Kasumi-1 (cell line): ENCODE data around the gene TK1.

Experiments
- DNase-seq, 2 experiments: peaks; one replicate each; lab custom pipeline; 2025; lab: John Stamatoyannopoulos, UW

TK1 gene

DNA sequence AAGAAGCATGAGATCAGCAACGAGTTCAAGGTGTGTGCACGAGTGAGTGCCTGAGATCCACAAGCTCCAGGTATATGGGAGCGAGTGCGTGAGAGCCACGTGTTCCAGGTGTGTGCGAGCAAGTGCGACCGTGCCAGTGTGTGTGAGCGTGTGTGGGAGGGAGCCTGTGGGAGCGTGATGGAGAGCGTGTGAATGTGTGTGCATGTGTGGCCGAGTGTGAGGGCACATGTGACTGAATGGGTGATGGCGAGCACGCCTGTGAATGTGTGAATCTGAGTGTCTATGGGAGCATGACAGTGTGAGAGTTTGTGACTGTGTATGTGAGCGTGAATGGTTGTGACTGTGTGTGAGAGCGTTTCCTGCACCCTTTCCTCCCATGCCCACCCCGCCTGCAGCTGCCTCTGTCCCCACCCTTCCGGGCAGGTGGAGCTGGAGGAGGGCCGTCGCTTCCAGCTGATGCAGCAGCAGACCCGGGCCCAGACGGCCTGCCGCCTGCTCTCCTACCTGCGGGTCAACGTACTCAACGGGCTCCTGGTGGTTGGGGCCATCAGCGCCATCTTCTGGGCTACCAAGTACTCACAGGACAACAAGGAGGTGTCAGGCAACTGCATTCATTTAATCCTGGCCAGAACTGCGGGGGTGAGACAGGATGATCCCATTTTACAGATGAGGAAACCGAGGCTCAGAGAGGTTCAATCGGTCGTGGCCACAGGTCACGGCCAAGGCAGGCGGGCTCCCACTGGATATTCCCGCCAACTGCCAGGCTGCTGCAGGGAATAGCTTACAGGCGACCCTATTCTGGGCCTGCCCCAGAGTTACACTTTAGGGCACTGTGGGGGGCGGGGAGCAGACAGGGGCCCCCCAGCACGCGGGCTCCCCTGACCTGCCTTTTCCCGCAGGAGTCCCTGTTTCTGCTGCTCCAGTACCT is 52.6 kb downstream of the TK1 start:
- peak; percentile 81 to 88 for DNase-seq

DNA sequence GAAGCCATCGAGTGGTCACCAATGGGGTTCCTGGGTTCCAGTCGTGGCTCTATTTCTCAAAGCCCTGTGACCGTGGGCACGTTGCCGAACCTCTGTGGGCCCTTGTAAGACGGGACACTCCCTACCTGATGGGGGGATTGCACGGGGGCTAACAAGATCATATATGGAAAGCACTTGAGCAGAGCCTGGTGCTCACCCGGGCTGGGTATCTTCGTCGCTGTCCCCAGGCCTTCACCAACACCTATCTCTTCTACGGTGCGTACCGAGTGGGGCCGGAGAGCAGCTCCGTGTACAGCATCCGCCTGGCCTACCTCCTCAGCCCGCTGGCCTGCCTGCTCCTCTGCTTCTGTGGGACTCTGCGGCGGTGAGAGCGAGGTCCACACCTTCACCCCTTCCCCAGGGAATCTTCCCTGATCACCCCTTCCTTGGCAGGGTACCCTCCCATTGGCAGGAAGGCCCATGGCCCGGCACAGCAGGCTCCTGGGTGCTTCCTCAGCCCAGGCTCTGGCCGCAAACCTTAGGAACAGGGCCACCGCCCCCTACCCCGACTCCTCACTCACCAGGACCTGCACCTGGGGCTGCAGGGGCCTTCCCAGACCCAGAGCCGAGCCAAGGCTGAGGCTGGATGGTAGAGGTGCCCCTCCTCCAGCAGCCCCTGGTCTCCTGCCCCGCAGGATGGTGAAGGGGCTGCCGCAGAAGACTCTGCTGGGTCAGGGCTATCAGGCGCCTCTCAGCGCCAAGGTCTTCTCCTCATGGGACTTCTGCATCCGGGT is 53.5 kb downstream of the TK1 start:
- DNase-seq, result no peak

GRCh38 chr17:78132767-78133178 is 54.1 kb downstream of the TK1 start:
- DNase-seq, result no peak

- peak; percentile 67 to 68 for DNase-seq
Observed at GRCh38 chr17:78132084-78132676, 54.7 kb downstream of the TK1 start.

GRCh38 chr17:78131172-78132083 is 55.4 kb downstream of the TK1 start:
- DNase-seq, result peak in 1 of 2 experiments; percentile 42

DNA sequence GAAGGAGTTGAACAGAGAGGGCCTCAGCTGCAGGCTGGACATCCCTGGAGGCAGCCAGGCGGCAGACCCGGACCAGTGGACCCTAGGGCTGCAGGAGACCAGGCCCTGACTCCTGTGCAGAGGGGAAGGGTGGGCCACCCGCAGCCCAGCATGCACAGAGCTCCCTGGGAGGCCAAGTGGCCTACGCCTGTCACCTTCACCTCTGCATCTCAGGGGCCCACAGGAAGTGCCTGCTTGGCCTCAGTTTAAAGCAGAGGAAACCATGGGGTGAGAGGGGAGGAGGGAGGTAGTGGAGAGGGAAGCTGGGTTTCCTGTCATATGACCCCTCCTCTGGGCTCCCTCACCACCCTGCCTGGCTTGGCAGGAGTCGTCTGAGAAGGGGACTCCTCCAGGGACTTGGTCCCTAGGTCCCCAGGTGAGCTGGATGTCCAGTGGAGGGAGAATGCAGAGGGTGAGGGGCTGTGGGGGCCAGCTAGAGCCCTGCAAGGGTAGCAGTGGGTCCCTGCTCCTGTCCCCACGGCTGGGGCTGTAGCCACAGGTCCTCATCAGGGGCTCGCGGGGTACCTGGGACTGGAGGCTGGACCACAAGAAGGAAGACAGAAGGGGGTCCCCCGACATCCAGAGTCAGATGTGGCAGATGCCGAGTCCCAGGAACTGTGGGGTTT is 56.3 kb downstream of the TK1 start, which contains the start of gene TMC8:
TMC8 (plus strand) TSS at position 335 of the 665 bp plus-strand sequence. CDS start 818 bp downstream, outside the sequence.
- peak; percentile 99 for DNase-seq

- DNase-seq, result peak in 1 of 2 experiments; percentile 62
Observed at GRCh38 chr17:78130090-78130436, 56.8 kb downstream of the TK1 start.

- DNase-seq, result peak in 1 of 2 experiments; percentile 44
Observed at GRCh38 chr17:78129351-78130089, 57.3 kb downstream of the TK1 start.

GRCh38 chr17:78128551-78129350 is 58.1 kb downstream of the TK1 start, which contains the start of gene TMC6:
Gene TMC6 (minus strand): TSS chr17:78128755. CDS start chr17:78126832, 1,923 bp downstream.
- DNase-seq, result peak; percentile 89 to 92

- peak in 1 of 2 experiments; percentile 43 for DNase-seq
Observed at GRCh38 chr17:78127888-78128550, 58.8 kb downstream of the TK1 start.

GRCh38 chr17:78127239-78127887 is 59.5 kb downstream of the TK1 start:
- DNase-seq, result peak; percentile 99

DNA sequence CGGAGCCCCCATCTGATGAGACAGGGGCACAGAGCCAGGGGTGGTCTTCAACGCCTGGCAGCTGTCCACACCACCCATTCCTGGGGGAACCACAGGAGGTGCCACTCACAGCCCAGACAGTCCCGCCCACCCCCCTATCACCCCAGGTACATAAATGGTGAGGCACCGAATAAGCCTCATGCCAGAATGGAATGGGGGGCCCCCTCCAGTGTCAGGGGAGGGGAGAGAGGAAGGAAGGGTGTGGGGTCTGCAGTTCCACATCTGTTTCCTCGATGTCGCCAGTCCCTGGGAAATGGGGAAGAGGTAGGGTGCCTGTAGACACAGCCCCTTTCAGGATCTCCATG is 60.0 kb downstream of the TK1 start:
- DNase-seq, result no peak

- peak; percentile 38 to 45 for DNase-seq
Observed at GRCh38 chr17:78125976-78126894, 60.6 kb downstream of the TK1 start.

GRCh38 chr17:78125138-78125913 is 61.5 kb downstream of the TK1 start:
- peak; percentile 41 to 50 for DNase-seq

DNA sequence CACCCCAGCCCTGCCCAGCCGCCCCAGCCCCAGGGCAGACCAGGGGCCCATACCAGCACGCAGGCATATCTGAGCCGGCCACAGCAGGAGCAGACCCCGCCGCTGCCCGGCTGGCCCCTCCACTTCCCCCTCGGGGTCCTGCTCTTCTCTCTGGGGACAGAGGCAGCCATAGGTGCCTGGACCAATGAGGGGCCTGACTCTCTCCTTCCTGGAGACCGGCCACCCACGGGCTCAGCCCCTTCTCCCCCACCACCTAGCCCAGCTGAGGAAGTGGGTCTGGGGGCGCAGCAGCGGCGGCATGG is 62.1 kb downstream of the TK1 start:
- DNase-seq, result no peak
